Activated T-cell treated with anti-CD3 and anti-CD28 coated beads, Interleukin-2, amount 50 U/mL, for 4 hours (primary cell): ENCODE measurements around the gene LHFPL2. TPM values are rescaled to one million over a fixed set of nuclear protein-coding genes. Genes with fewer than 3 reads are reported as not detected.

Experiments
- ATAC-seq, 2 donors: fragments of 200-7000 bp; cut with Tn5 transposase; one replicate each; pipeline ENCODE4 v1.10.0; 2021
- DNase-seq: peaks from one replicate; pipeline ENCODE4 v3.0.0-alpha.2; 2020
- H3K27me3 Mint-ChIP-seq: one replicate; pipeline ENCODE4 v1.8.0; 2021; ENCODE audit warnings: low read depth, mixed read lengths
- H3K36me3 Mint-ChIP-seq: one replicate; pipeline ENCODE4 v1.8.0; 2022; ENCODE audit warnings: mixed read lengths; ENCODE audit not compliant: insufficient read depth
- H3K4me1 Mint-ChIP-seq: one replicate; pipeline ENCODE4 v1.8.0; 2021; ENCODE audit warnings: low read depth, mixed read lengths
- H3K4me3 Mint-ChIP-seq: one replicate; pipeline ENCODE4 v1.8.0; 2021; ENCODE audit warnings: mild to moderate bottlenecking, moderate library complexity, mixed read lengths
- H3K9me3 Mint-ChIP-seq: one replicate; pipeline ENCODE4 v1.8.0; 2021; ENCODE audit warnings: mixed read lengths
- total RNA-seq, 3 donors: library from RNA; stranded (reverse); gene quantifications; one replicate each; pipeline ENCODE4 v1.2.1, GENCODE V29; 2021

LHFPL2 gene
- total RNA-seq, 3 donors from 2014 or later: 0.22 to 0.69 (median 0.23) TPM

DNA sequence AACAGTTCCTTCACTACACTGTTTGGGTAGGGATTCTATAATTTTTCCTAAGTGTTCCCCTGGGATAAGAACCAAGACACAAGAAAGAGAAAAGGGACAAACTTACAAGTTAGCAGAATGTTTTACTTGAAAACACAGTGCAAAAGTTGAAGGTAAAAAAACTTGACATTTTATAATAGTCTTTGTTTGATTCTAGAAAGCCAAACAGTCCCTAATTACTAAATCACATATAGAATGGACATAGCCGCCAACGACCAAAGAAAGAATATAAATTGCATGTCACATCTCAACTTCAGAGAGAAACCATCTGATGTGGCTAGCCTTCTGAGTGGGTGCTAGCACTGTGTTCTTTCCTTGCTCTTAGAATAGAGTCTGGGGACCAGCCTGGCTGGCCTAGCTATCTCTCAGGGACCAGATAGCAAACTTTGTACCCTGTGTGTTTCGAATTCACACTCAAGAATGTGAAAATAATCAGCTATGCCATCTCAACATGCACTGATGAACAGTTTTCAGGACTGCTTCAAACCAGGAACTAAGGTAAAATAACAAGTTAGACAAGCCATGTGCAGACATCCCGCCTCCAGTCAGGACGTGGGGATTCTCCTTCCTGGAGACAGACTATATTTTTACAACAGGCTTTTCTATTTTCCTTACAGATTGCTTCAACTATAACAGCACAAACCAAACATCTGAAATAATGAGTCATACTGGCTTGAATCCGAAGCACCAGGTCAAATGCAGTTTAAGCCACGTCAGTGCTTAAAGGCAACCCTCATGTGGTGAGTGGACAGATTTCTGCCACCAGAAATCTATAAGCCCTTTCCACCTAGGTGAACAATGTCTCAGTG is 53.7 kb downstream of the LHFPL2 start:
- H3K36me3 Mint-ChIP-seq: no peaks in the 10 kb centered on the region
- DNase-seq (no peak), ATAC-seq (no peak)
- H3K4me3 Mint-ChIP-seq: no peak overlapping the region
- no peaks in the 10 kb centered on the region for H3K4me1 Mint-ChIP-seq
- H3K27me3 Mint-ChIP-seq: peaks cover 5% of the 10 kb centered on the region
- H3K9me3 Mint-ChIP-seq: no peaks in the 10 kb centered on the region

DNA sequence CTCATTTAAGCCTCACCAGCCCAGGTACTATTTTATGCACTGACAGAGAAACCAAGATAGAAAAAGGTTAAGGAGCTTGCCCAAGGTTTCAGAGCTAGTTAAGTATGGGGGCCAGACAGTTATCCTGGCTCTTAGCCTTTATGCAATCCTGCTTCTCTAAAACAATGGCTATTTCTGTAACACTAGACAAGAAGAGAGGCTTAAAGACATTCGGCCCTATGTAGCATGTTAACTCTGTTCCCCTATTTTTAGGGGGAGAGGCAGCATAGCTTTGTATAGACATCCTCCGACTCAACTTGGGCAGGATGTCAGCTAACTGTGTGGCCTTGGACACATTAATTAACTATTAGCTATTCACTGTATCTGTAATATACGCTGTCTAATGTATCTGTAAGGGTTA is 54.6 kb downstream of the LHFPL2 start:
- H3K27me3 Mint-ChIP-seq: peaks cover 5% of the 10 kb centered on the region
- no peaks in the 10 kb centered on the region for H3K9me3 Mint-ChIP-seq
- DNase-seq (no peak), ATAC-seq (no peak)
- H3K4me1 Mint-ChIP-seq: no peaks in the 10 kb centered on the region
- no peak overlapping the region for H3K4me3 Mint-ChIP-seq
- H3K36me3 Mint-ChIP-seq: no peaks in the 10 kb centered on the region

DNA sequence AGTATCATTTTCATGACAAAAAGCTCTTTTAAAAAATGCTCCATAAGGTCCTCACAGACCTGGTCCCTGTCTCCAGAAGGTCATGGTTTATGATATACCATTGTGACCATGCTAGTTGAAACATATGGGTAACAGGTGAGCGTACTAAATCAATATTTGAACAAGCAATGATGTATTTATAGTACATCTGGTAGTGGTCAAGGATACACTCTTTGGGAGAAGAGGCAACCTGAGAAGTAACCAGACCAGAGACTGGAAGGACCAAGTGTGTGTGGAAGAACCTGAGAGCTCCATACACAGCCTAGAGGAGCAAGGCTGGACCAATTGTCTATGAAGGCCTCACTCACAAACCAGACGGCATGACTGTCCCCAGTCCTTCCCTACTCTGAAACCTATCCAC is 55.1 kb downstream of the LHFPL2 start:
- Mint-ChIP-seq H3K4me1 (no peaks in the 10 kb centered on the region), H3K4me3 (no peak overlapping the region), H3K36me3 (no peaks in the 10 kb centered on the region), H3K27me3 (peaks cover 5% of the 10 kb centered on the region), H3K9me3 (no peaks in the 10 kb centered on the region)
- no peak for ATAC-seq
- no peak for DNase-seq

DNA sequence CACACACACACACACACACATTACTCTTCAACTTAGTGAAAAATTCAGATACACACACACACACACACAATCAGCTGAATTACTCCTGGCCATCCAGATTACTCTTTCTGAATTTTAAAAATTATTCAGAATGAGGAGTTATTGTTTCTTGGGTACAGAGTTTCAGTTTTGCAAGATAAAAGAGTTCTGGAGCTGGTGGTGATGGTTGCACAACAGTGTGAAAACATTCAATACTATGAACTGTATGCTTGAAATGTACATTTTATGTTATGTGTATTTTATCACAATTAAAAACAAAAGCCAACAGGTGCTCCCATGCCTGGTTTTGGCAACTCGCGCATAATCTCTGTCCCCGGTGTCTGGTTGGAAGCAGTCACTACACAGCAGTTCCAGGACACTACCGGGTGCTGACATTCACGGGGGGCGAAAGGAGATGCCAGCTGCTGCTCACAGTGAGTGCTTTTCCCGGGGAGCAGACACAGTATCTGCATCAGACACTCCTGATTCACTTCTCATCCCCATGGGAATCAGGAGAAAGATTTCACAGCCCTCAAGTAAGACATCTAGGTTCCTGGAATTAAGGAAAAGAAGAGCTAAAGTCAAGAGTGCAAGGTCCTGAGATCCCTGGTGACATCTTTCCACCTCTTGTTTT is 55.7 kb downstream of the LHFPL2 start:
- Mint-ChIP-seq H3K9me3 (no peaks in the 10 kb centered on the region), H3K4me3 (no peak overlapping the region), H3K36me3 (no peaks in the 10 kb centered on the region), H3K4me1 (no peaks in the 10 kb centered on the region), H3K27me3 (peaks cover 7% of the 10 kb centered on the region)
- no peak for ATAC-seq
- DNase-seq: no peak

DNA sequence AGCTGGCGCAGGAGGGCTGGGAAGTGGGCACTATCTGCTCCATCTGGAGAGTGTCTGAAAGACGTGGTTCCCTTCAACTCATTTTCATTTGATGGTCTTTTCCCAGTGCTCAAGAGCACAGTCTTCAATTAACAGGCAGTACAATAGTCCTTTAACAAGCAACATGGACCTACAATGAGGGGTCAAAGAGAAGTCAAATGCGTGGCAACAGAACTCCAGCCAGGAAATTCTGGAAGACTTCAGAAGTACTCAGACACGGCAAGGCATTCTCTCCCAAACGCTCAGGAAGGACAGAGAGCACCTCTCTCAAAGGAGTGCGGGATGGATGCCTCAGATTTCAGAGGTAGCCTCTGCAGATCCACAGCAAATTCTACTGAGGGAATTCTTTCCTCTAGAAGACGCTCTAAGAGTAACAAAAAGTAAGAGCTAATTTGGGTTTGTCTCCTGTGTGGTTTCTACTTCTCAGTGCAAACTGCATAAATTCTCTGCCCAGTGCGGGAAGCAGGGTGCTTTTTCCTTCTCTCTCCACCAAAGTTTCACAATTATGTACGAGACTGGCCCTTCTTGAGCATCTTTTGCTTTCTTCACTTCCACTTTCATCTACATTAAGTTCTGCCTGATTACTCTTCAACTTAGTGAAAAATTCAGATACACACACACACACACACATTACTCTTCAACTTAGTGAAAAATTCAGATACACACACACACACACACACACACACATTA is 56.4 kb downstream of the LHFPL2 start:
- H3K4me1 Mint-ChIP-seq: no peaks in the 10 kb centered on the region
- H3K36me3 Mint-ChIP-seq: no peaks in the 10 kb centered on the region
- no peak overlapping the region for H3K4me3 Mint-ChIP-seq
- ATAC-seq (no peak), DNase-seq (no peak)
- H3K9me3 Mint-ChIP-seq: no peaks in the 10 kb centered on the region
- H3K27me3 Mint-ChIP-seq: peaks cover 7% of the 10 kb centered on the region

DNA sequence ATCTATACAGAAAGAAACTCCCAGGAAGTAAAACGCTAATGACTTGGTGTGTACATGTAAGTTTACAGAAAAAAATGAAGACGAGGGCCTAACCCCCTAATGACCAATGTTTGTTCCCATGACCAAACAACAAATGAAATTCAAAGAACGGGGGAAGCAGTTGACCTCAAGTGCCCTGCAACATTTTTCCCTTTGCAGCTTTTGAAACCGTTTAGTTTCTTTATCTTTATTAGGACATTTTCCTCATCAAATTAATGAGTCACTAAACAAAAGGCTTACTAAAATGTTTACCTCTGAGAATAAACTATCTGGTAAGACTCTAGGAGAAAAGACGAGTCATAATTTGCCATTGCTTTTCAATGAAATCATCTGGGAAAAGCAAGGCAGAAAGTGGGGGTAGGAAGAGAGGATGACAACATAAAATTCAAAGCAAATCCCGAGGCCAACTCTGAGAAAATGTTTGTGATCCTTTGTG is 57.4 kb downstream of the LHFPL2 start:
- no peaks in the 10 kb centered on the region for H3K4me1 Mint-ChIP-seq
- peaks cover 10% of the 10 kb centered on the region for H3K27me3 Mint-ChIP-seq
- H3K9me3 Mint-ChIP-seq: no peaks in the 10 kb centered on the region
- H3K4me3 Mint-ChIP-seq: no peak overlapping the region
- ATAC-seq (no peak), DNase-seq (no peak)
- H3K36me3 Mint-ChIP-seq: no peaks in the 10 kb centered on the region

DNA sequence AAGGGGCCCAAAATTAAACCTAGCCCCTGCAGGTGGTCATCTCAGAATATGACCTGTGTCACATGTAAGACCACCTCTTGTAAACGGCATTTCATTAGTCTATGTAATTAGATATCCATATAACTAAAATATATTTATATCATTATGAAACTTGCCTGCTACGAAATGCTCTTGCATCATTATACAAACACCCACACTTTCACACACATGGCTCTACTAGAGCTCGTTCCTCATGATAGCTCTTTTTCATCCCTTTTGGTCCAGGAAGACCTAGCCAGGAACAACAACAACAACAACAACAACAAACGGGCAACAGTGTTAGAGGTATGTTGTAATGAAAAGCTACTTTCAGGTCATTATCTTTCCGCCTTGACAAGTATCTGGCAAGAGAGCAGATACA is 58.6 kb downstream of the LHFPL2 start:
- Mint-ChIP-seq H3K9me3 (no peaks in the 10 kb centered on the region), H3K4me1 (no peaks in the 10 kb centered on the region), H3K27me3 (peaks cover 12% of the 10 kb centered on the region), H3K4me3 (no peak overlapping the region), H3K36me3 (no peaks in the 10 kb centered on the region)
- DNase-seq: no peak
- no peak for ATAC-seq

DNA sequence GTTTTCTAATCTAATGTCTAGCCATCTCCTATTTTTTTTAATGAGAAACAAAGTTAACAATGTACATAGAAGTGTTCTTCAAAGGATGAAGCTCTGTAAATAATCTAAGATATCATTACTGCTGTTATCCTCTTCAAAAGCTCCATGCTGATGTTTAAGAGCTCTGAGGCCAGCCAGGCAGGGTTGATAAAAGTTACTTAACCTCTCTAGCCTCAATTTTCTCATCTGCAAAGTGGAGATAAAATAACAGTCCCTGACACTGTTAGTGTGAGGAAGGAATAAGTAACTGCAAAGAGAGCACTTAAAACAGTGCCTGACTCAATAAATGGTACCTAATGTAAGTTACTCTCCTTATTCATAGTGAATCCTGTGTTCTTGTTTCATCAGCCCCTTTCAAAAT is 60.1 kb downstream of the LHFPL2 start:
- ATAC-seq: no peak

DNA sequence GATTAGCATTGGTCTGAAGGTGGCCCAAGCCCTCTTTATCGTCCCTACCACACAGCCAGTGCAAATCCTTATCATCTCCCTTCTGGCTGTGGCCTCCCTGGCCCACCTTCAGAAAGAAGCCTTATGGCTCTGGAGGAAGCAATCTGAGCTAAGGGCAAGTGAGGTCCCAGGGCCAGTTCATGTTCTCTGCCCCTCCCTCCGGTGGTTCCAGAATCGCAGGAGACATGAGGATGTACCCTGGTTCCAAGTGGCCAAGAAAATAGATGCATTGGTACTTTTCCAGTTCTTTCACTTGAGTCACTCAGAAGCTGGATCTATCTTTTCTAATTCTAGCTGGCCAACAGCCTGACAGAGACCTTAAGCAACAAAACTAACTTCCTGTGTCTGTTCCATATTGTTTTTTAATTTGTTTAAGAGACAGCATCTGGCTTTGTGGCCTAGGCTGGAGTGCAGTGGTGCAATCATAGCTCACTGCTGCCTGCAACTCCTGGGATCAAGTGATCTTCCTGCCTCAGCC is 60.7 kb downstream of the LHFPL2 start:
- no peaks in the 10 kb centered on the region for H3K36me3 Mint-ChIP-seq
- H3K27me3 Mint-ChIP-seq: peaks cover 8% of the 10 kb centered on the region
- H3K9me3 Mint-ChIP-seq: no peaks in the 10 kb centered on the region
- H3K4me1 Mint-ChIP-seq: no peaks in the 10 kb centered on the region
- DNase-seq (no peak), ATAC-seq (no peak)
- H3K4me3 Mint-ChIP-seq: no peak overlapping the region

More for the DNA sequence above, 60.1 kb downstream of the LHFPL2 start:
- Mint-ChIP-seq H3K4me3 (no peak overlapping the region), H3K27me3 (peaks cover 12% of the 10 kb centered on the region), H3K9me3 (no peaks in the 10 kb centered on the region), H3K36me3 (no peaks in the 10 kb centered on the region), H3K4me1 (no peaks in the 10 kb centered on the region)
- DNase-seq: no peak

DNA sequence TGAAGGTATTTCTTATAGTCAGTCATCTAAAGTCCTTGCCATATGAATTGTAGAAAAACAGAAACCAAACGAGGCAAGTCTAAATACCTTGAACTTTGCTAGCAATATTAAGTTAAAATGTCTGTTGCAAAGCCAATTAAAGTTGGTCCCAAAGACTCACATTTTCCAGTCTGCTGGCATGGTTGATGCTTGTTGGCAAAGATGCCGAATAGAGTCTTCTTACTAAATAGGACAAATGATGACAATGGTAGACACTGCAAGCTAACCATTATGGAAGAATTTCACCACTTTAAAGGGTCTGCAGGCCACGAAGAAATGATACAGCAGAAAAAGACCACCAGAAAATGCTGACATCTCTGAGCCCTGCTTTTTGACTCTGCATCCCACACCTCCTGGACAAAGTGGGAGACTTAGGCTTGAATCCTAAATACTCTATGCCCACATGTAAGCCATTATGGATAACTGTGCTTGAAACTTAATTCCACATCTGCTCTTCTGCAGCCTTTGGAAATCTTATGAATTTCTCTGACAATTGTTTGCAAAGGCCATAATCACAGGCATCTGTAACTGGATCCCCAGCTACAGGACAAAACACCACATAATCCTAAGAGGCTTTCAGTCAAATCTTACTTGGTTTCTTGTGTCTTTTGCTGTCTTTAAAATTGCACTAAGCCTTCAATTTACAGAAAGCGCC is 61.3 kb downstream of the LHFPL2 start:
- DNase-seq (no peak), ATAC-seq (no peak)
- Mint-ChIP-seq H3K36me3 (no peaks in the 10 kb centered on the region), H3K27me3 (peaks cover 8% of the 10 kb centered on the region), H3K9me3 (no peaks in the 10 kb centered on the region), H3K4me1 (no peaks in the 10 kb centered on the region), H3K4me3 (no peak overlapping the region)

DNA sequence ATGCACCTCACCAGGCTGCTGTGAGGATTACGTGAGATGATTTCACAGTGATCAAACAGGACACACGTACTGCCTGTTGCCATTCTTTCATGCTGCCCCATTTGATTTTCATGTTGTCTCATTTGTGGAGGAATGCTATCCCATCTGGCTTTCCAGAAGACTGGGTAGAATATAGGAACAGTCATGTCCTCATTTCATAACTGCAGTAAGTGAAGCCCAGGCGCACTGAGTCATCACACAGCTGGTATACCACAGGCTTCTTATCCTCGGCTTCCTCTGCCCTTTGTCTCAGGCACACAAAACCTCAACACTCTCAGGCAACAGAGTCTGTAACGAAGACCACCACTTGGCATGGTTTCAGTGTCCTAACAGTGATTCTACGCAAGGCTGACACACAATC is 62.3 kb downstream of the LHFPL2 start:
- Mint-ChIP-seq H3K27me3 (peaks cover 8% of the 10 kb centered on the region), H3K36me3 (no peaks in the 10 kb centered on the region), H3K4me1 (no peaks in the 10 kb centered on the region), H3K9me3 (peaks cover 3% of the 10 kb centered on the region), H3K4me3 (no peak overlapping the region)
- no peak for ATAC-seq
- DNase-seq: no peak

DNA sequence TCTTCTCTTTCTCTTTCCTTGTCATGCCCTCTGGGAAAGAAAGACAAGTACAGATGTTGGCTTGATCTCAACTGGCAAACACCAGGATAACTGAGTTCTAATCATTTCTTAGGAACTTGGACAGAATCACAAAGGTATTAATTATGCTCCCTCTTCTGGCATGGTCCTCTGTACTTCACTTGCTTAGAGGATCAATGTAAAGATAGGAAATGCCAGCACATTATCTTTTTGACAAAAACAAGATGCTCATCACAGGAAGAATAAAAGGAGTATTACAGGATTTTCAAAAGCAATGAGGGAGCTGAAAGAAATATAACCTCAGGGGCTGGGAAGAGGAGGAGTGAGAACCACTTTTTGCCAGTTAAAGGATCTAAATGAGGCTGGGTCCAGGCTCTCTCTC is 70.6 kb downstream of the LHFPL2 start:
- Mint-ChIP-seq H3K9me3 (peaks cover 3% of the 10 kb centered on the region), H3K4me1 (no peaks in the 10 kb centered on the region), H3K27me3 (no peaks in the 10 kb centered on the region), H3K4me3 (no peak overlapping the region), H3K36me3 (no peaks in the 10 kb centered on the region)
- ATAC-seq (no peak), DNase-seq (no peak)

DNA sequence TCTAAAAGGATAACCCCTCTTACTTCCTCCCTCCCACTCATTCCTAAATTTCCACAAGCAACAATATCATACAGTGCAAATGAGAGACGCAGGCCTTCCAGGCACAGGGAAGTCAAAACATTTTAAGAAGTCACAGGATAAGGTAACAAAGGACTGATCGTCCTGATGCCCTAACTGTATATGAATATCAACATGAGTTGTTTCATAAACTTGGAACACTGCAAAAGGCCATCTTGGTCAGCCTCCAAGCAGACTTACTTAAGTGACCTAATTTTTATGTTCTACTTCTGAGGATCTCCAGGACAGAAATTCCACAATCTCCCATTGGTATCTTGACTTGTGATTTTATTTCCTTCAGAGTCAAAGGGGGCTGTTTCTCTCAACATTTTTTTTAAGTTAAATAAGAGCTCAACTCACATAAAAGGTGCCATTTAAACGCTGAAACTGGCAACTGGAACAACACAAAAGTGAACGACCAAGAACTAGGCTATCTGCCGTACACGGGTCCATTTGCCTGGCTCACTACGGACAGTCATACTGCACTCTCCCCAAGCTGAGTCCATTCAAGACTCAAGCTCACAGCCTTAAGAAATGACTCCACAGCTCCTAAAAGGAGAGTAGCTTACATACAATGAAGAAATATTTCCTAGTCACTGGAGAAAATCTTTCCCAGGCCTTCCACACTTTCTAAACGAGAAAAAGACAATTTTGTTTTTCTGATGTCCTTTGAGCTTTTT is 71.3 kb downstream of the LHFPL2 start:
- peaks cover 3% of the 10 kb centered on the region for H3K9me3 Mint-ChIP-seq
- no peaks in the 10 kb centered on the region for H3K27me3 Mint-ChIP-seq
- DNase-seq (no peak), ATAC-seq (no peak)
- no peak overlapping the region for H3K4me3 Mint-ChIP-seq
- no peaks in the 10 kb centered on the region for H3K4me1 Mint-ChIP-seq
- H3K36me3 Mint-ChIP-seq: no peaks in the 10 kb centered on the region
